Measurements from ENCODE around the gene CYTH4.

Gene CYTH4

DNA sequence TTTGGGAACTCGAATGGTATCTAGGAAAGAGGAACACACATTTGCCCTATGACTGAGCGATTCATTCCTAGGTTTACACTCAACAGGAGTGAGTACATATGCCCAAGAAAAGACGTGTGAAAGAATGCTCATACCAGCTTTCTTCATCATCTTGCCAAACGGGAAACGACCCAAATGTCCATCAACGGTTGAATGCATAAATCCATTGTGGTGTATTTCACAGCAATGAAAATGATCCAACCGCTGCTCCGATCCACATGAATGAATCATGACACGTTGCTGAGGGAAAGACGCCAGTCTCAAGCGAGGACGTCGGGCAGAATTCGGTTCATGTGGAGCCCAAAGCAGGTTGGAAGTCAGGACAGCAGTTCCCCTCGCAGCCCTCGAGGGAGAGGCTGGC lies 71.5 kb downstream of the CYTH4 start:
- no peak for DNase-seq

DNA sequence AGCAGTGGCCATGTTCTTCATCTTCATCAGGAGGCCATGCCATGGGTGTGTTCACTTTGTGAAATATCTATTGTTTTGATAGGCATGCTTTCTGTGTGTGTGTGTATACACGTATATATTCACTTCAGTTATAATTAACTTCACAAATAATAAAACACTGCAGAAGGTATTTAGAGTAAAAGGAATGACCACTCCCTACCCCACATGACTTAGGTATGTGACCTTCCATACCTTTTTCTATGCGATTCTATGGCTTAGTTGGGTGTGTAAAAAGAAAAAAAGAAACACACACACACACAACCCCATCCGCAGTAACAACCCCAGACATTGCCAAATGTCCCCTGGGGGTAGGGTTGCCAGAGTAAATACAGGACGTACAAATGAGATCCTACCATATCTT lies 72.0 kb downstream of the CYTH4 start:
- no peak for DNase-seq

DNA sequence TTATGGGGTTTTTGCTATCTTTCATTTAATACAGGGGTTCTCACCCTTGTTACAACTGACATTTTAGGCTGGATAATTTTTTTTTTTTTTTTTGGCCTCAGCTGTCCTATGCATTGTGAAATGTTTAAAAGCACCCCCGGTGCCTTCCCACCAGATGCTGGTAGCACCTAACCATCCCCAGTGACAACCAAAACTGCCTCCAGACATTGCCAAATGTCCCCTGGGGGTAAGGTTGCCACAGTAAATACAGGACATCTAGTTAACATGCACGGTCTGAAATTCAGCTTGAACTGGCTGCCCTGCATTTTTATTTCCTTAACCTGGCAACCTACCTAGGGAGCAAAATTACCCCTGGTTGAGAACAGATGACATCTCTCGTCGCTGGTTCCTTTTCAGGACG lies 72.4 kb downstream of the CYTH4 start:
- no peak for DNase-seq

DNA sequence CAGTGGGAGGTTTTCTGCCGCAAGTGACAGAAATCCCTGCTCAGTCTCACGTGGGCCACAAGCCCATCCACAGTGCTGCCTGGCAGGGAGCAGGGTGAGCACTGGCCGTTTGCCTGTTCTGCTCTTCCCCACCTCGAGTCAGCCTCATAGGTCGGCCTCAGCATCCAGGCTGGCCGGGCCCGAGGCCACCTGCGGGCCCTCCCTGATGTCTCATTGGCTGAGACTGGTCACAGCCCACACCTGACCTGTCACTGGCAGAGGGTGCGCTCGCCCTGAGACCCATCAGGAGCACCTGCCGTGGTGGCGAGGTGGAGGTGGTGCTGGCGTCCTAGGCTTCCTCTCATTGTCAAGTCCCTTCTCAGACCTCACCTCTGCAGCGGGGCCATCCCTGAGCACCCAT lies 72.9 kb downstream of the CYTH4 start:
- DNase-seq = no peak

DNA sequence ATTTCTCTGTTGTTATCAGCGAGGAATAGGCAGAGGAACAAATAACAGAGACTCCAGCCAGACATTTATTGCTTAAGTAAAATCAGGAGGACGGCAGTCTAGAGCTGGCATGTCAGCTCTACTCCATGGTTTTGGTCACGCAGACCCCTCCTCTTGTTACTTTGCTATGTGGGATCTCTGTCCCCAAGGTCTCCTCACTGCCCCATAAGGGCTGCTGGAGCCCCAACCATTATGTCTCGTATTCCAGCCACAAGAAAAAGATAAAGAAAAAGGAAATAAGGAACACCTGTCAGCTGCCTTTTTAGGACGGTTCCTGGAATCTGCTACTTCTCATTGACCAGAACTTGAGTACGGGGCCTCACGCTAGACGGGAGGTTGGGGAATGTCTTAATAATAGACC lies 74.6 kb downstream of the CYTH4 start:
- no peak for DNase-seq

DNA sequence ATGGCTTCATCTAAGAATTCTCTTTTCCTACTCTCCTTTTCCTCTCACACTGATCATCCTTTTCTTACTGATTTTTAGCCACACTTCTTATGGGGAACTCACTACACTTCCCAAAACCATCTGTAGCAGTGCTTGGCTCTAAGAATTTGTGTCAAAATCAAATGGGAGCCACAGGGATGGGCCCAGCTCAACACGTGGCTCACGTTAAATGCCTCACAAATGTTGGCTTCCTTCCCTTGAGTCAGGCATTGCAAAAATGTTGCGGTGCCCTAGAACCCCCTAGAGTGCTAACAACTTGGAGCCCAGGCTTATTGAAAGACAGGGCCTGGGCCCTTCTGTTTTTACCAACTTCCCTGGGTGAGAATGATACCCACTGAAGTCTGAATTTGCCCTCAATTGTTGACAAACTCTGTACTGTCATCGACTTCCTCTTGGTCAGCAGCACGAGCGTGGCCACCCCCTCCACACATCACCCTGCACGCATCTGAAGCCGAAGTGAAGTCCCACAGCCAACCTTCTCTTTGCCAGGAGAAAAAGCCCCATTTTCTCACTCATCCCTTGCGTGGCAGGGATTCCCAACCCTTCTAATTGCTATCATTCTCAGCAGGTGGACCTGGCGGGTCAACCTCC lies 75.3 kb downstream of the CYTH4 start:
- no peak for DNase-seq

DNA sequence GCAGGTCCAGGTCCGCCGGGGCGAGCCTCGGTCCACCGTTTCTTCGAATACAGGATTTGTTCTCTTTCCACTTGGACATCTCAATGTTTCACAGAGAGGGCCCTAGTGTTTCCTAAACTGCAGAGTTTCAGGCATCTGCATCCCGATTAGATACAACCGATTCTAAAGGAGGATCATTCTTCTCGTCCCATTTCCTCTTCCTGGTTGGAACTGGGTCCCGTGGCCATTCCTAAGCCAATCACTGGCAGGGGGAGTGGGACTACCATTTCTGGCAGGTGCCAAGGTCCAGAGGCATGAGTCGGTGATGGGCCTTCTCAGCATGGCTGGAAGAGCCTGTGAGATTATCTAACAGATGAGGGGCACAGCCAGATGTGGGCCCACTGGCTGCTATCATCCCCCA lies 76.1 kb downstream of the CYTH4 start:
- no peak for DNase-seq

DNA sequence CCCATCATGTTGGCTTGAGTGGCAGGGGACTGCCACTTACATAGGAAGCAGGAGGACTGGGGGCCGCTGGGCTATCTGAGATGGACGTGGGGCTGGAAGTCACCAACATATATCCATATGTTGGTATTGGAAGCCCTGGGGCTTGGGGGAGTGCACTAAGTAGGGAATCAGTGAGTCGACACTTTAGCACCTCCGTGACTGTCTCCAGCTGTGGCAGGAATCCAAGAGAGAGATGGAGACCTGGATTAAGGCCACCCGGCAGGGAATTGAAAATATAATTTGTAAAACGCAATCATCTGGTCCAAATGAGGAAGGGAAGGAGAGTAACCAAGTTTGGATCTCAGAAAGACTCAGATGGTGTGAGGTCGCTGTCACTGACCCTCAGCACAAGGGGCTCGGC lies 76.6 kb downstream of the CYTH4 start:
- no peak for DNase-seq

DNA sequence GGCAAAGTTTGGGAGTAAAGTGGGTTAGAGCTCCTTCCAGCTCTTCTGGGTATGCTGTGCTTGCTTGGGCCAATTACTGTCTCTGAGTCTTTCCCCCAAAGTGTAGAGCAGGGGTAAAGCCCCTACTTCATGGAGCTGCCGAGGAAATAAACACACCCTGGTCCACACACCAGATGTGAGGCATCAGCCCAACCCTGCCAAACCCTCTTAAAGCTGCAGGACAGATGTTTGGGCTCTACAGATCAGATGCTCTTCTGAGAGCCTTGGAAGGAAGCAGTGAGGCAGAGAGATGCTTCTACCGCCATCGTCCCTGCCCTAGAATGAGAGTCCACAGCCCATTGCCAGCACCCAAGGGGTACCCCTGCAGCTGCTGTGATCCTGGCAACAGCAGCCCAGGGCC lies 80.3 kb downstream of the CYTH4 start:
- no peak for DNase-seq

DNA sequence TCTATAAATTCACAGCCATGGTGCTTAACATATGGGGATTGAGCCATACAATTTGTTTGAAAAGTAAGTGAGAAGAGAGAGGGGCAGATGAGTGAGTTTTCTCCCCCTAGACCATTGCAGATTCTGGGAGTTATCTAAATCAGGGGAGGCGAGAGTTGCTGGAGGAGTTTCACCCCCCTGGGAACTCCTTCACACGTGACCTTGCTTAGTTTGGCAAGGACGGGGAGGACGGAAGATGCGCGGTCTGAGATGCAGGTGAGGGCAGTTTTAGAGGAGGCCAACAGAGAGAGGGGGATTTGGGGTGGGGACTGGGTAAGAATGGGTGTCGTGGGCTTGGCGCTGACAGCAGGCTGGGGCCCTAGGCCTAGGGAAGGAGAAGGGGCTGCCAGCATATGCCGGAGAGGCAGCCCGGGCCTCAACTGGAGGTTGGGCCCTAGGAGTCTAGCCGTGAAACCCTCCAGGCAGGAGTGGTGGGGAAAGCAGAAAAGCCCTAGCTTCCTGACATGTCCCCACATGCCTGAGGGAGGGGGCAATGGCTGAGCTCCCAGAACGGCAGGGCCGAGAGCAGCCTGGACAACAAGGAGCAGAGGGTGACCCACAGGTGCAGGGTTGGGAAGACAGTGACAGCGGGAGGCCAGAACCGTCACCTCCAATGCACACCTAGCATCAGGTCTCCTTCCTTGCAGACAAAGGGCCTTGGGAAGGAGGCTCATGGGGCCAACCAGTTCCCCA lies 81.1 kb downstream of the CYTH4 start:
- no peak for DNase-seq
